Measurements from ENCODE around the gene FAIM2. TPM values are rescaled to one million over a fixed set of nuclear protein-coding genes. Genes with fewer than 3 reads are reported as not detected.

FAIM2 gene
- total and polyA plus RNA-seq, 2 donors (not counting 3 experiments of a cell fraction or from before 2014, with no cell fraction given) = 0.01 TPM; not detected in 1

GRCh38 chr12:49937639-49938300 lies 34.1 kb upstream of the FAIM2 start:
- TF ChIP-seq FOS (IDR thresholded peaks at IDR 0.05; ENCODE audit: borderline replicate concordance, insufficient read depth, low read length) (no peak), EZH2 (IDR thresholded peaks at IDR 0.05; ENCODE audit: borderline replicate concordance, low read depth, low read length, severe bottlenecking) (no peak), GATA2 (IDR thresholded peaks at IDR 0.05; ENCODE audit: insufficient read depth, insufficient read length, low read depth, low read length) (no peak), CTCF (IDR thresholded peaks at IDR 0.05; ENCODE audit: extremely low read depth in 1 of 2, insufficient read depth in 1 of 2, low read depth in 1 of 2, low read length in 2 of 2) (no peak), POLR2AphosphoS5 (IDR thresholded peaks at IDR 0.05; ENCODE audit: insufficient read depth, low read depth, low read length) (no peak), MYC (IDR thresholded peaks at IDR 0.05; ENCODE audit: low read depth, low read length) (no peak)
- no peak for FAIRE-seq
- dilution Hi-C loops (cut with MboI; ENCODE audit: extremely low pct_ligation_motif_present, low sequenced_read_pairs) = no loop called here

More at GRCh38 chr12:49937639-49938300, 34.1 kb upstream of the FAIM2 start:
- BruUV-seq (replicated peaks) = no TSS peak
- no peaks in the 10 kb centered on the region for H3K36me3 ChIP-seq (ENCODE audit: control insufficient read depth in 2 of 2, extremely low read depth in 1 of 2, insufficient read depth in 2 of 2, low read length in 2 of 2)
- ChIA-PET CTCF (interaction anchor here (1.6 to 1.7 kb wide), 2 partner anchors 8 to 30 kb away, joined by 6 to 10 read pairs; no protein-coding TSS in a partner anchor), POLR2A (interaction anchor here (1.1 kb wide), 1 partner anchor 15 kb away, joined by 3 read pairs; no protein-coding TSS in a partner anchor)
- H4K20me1 ChIP-seq (replicated peaks; ENCODE audit: control insufficient read depth, extremely low read depth, insufficient read depth, low read length) = no peaks in the 10 kb centered on the region
- DNase-seq (ENCODE audit: low read depth, low spot score) = no peak
- H2AFZ ChIP-seq (ENCODE audit: low read depth, low read length) = no peak overlapping the region
- H3K27me3 ChIP-seq (ENCODE audit: control insufficient read depth in 2 of 2, insufficient read depth in 2 of 2, low read length in 2 of 2) = no peaks in the 10 kb centered on the region
- H3K9me1 ChIP-seq (replicated peaks; ENCODE audit: control insufficient read depth, extremely low read depth, insufficient read depth, low read length) = no peaks in the 10 kb centered on the region
- no peak overlapping the region for H3K4me2 ChIP-seq (ENCODE audit: insufficient read depth, low read length)
- intact Hi-C loops (cut with micrococcal nuclease) = no loop called here
- H3K27ac ChIP-seq (ENCODE audit: insufficient read depth, low read depth, low read length) = no peak overlapping the region
- no peaks in the 10 kb centered on the region for H3K9me3 ChIP-seq (replicated peaks; ENCODE audit: control insufficient read depth, insufficient read depth, low read length)
- no peak overlapping the region for H3K4me3 ChIP-seq (replicated peaks in 1 of 3; ENCODE audit: insufficient read depth in 1 of 3, low read depth in 1 of 3, low read length in 3 of 3)
- no peak overlapping the region for H3K9ac ChIP-seq (replicated peaks; ENCODE audit: extremely low read depth, insufficient read depth, low read length)
- H3K79me2 ChIP-seq (ENCODE audit: control insufficient read depth, insufficient read depth, low read length) = no peaks in the 10 kb centered on the region
- H3K4me1 ChIP-seq (ENCODE audit: control insufficient read depth, extremely low read depth, insufficient read depth, low read length) = no peaks in the 10 kb centered on the region
